Right lobe of liver (tissue), 6 donors: ENCODE measurements around the gene TSBP1. TPM values are rescaled to one million over a fixed set of nuclear protein-coding genes. Genes with fewer than 3 reads are reported as not detected.

Experiments
- ATAC-seq, 4 donors: fragments of 200-7000 bp; cut with Tn5 transposase; one replicate each; pipeline ENCODE4 v1.9.1; 2020; ENCODE audit warnings: mild to moderate bottlenecking in 4 of 4, moderate library complexity in 4 of 4
- DNase-seq, 3 donors: peaks; one replicate each; pipeline ENCODE4 v3.0.0-alpha.2; 2020
- H3K27ac ChIP-seq, 3 donors: fragments of 200-600 bp; one replicate each; pipeline ENCODE4 v1.8.0; 2022
- H3K27me3 ChIP-seq, 2 donors: fragments of 200-600 bp; one replicate each; pipeline ENCODE4 v1.8.0; 2022
- H3K36me3 ChIP-seq, 4 donors: fragments of 200-600 bp; sonication (generic) in 1 of 4; one replicate each; pipeline versions ENCODE4 v1.5.1 to v1.8.0; 2017 to 2022; ENCODE audit warnings: control low read depth in 1 of 4
- H3K4me1 ChIP-seq, 4 donors: fragments of 200-600 bp; sonication (generic) in 1 of 4; one replicate each; pipeline versions ENCODE4 v1.5.1 to v1.8.0; 2017 to 2022; ENCODE audit warnings: control low read depth in 1 of 4
- H3K4me3 ChIP-seq, 3 donors: fragments of 200-600 bp; one replicate each; pipeline ENCODE4 v1.8.0; 2022
- H3K9me3 ChIP-seq, 4 donors: fragments of 200-600 bp; sonication (generic) in 1 of 4; one replicate each; pipeline versions ENCODE4 v1.5.1 to v1.8.0; 2017 to 2022; ENCODE audit warnings: control low read depth in 1 of 4
- POLR2A ChIP-seq: fragments of 450-650 bp; IDR thresholded peaks from one replicate; pipeline ENCODE4 v1.6.1; 2017; ENCODE audit warnings: antibody characterized with exemption, mild to moderate bottlenecking
- WGBS: methylation state at CpG from one replicate; pipeline ENCODE4 v1.1.6; 2018; ENCODE audit warnings: low coverage, low lambda C conversion rate; ENCODE audit not compliant: insufficient coverage; ENCODE audit errors: missing lambda C conversion rate; 5-methylcytosine and 5-hydroxymethylcytosine counted together
- intact Hi-C, 2 donors: fragments of 100-400 bp; cut with DNase I; formaldehyde crosslinking; loops; one replicate each; pipeline versions ENCODE4 v1.11.2 to v1.14.1; 2022
- long read RNA-seq: library from polyadenylated mRNA; unstranded; transcript quantifications from one replicate; pipeline ENCODE4 v2.0.0, GENCODE V29; 2019
- total RNA-seq, 6 experiments: library from RNA; depleted of rRNA in 2 of 6; stranded (reverse); fragments of >200 nt in 2 of 6; fragmentation: NEBNext Ultra II Directional in 3 of 6; extraction: Animal tissue kit (Norgen Biotek cat#: 25700) in 3 of 6; gene quantifications; one replicate each; pipeline versions ENCODE4 v1.1.0 to v1.2.4, GENCODE V29; 2016 to 2023
- TF ChIP-seq, protein P1 (sequence below), 4 donors: fragments of 200-600 bp in 3 of 4; fragments of 450-650 bp in 1 of 4; IDR thresholded peaks; one replicate each; pipeline versions ENCODE4 v1.5.1 to v1.8.0; 2016 to 2022; ENCODE audit warnings: antibody characterized with exemption in 4 of 4, mild to moderate bottlenecking in 2 of 4
- donor health status: DM: no; HTN: yes; CAD: no.
- donor health status: DM: no; HTN: no; CAD: no.
- donor health status: DM: no; HTN: no; CAD: no.
- donor health status: DM: no; HTN: yes; CAD: no.
- donor health status: DM: no; HTN: yes; CAD: no.

TSBP1 gene, protein sequence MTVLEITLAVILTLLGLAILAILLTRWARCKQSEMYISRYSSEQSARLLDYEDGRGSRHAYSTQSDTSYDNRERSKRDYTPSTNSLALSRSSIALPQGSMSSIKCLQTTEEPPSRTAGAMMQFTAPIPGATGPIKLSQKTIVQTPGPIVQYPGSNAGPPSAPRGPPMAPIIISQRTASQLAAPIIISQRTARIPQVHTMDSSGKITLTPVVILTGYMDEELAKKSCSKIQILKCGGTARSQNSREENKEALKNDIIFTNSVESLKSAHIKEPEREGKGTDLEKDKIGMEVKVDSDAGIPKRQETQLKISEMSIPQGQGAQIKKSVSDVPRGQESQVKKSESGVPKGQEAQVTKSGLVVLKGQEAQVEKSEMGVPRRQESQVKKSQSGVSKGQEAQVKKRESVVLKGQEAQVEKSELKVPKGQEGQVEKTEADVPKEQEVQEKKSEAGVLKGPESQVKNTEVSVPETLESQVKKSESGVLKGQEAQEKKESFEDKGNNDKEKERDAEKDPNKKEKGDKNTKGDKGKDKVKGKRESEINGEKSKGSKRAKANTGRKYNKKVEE
- total RNA-seq, result not detected
- long read RNA-seq, result 0 reads

DNA sequence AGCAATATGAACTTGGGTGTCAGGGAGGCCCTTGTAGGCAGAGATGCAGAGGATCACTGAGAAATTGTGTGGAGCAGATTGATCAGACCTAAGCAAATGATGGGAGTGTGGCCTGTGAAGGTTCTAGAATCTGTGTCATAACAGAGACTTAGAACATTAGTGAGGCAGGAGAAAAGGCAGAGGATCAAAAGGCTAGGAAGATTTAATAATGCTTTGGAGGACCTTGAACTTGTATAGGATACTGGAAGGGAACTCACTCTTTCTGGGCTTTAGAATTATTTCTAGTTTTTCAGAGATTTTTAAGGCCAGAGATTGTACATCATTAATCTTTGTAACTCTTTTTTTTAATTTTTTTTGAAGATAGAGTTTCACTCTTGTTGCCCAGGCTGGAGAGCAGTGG is at the start of gene TSBP1:
TSBP1 (minus strand) TSS at position 101 of the 400 bp plus-strand sequence. CDS start 197 bp downstream, outside the sequence.
- TF ChIP-seq, protein P1, sequence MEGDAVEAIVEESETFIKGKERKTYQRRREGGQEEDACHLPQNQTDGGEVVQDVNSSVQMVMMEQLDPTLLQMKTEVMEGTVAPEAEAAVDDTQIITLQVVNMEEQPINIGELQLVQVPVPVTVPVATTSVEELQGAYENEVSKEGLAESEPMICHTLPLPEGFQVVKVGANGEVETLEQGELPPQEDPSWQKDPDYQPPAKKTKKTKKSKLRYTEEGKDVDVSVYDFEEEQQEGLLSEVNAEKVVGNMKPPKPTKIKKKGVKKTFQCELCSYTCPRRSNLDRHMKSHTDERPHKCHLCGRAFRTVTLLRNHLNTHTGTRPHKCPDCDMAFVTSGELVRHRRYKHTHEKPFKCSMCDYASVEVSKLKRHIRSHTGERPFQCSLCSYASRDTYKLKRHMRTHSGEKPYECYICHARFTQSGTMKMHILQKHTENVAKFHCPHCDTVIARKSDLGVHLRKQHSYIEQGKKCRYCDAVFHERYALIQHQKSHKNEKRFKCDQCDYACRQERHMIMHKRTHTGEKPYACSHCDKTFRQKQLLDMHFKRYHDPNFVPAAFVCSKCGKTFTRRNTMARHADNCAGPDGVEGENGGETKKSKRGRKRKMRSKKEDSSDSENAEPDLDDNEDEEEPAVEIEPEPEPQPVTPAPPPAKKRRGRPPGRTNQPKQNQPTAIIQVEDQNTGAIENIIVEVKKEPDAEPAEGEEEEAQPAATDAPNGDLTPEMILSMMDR (IDR thresholded peaks at IDR 0.05), result no peak
- TF ChIP-seq POLR2A, result no peak
- intact Hi-C loops, result no loop called here
- no peaks in the 10 kb centered on the region for H3K36me3 ChIP-seq
- ATAC-seq, result no peak
- no peaks in the 10 kb centered on the region for H3K27me3 ChIP-seq
- no peak within 1 kb of the TSS for H3K4me3 ChIP-seq
- no peak within 1 kb of the TSS for H3K27ac ChIP-seq
- H3K4me1 ChIP-seq, result peaks cover 0 to 6% (median 3%) of the 10 kb centered on the region in 4 donors
- H3K9me3 ChIP-seq, result no peaks in the 10 kb centered on the region
- DNase-seq, result no peak

DNA sequence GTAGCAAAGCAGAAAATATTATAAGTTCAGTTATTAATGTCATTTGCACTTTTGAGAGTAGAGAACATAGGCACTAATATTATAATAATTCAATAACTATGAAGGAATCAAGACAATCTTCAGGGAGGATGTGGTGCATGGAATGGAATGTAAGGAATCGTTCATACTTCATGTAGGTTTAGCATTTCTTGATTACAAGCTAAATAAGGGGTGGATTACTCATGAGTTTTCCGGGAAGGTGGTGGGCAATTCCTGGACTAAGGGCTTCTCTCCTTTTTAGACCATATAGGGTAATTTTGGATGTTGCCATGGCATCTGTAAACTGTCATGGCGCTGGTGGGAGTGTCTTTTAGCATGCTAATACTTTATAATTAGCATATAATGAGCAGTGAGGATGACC is 44.3 kb upstream of the TSBP1 start:
- Histone ChIP-seq H3K27ac (no peak overlapping the region), H3K4me3 (no peak overlapping the region), H3K36me3 (no peaks in the 10 kb centered on the region), H3K27me3 (peaks cover 0 to 9% of the 10 kb centered on the region in 2 donors), H3K9me3 (no peaks in the 10 kb centered on the region), H3K4me1 (no peaks in the 10 kb centered on the region)
- ATAC-seq (no peak), DNase-seq (no peak)
- 67% methylated on average over 3 of the region's 3 CpGs for WGBS
- no peak for TF ChIP-seq POLR2A
- TF ChIP-seq, protein P1 (IDR thresholded peaks at IDR 0.05), result no peak
- intact Hi-C loops, result loop anchor here in 1 of 2 donors (10.0 kb wide), 1 partner anchor 379 kb away; no protein-coding TSS in a partner anchor

DNA sequence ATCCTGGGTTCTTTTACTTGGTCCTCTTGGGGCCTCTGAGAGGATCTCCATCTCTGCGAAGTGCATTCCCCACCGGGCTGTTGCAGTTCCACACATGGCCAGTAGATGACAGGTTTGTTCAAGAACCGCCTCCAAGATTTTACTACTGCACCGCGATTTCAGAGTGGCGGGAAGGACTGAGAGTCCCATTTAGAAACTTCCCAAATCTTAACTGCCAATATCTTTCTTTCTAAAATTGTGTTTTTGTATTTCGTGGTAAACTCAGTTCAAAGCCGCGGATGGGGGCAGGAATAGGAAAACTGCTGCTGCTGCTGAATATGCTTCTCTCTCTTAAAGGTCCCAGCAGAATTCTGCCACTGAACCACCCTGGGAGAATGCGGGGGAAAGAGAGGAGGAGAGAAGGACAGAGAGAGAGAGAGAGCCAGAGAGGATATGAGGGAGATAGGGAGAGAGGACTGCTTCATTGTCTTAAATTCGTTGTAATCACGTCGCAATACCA is 43.9 kb upstream of the TSBP1 start:
- TF ChIP-seq, protein P1 (IDR thresholded peaks at IDR 0.05), result peak; percentile 95 to 98 (median 98)
- no peak for TF ChIP-seq POLR2A
- 5% methylated on average over 13 of the region's 13 CpGs for WGBS
- no peak overlapping the region for H3K4me3 ChIP-seq
- no peaks in the 10 kb centered on the region for H3K4me1 ChIP-seq
- intact Hi-C loops, result loop anchor here in 1 of 2 donors (10.0 kb wide), 1 partner anchor 379 kb away; no protein-coding TSS in a partner anchor
- DNase-seq (peak; percentile 66 to 75 (median 71)), ATAC-seq (peak; percentile 89 to 93 (median 92))
- H3K36me3 ChIP-seq, result no peaks in the 10 kb centered on the region
- peaks cover 0 to 9% of the 10 kb centered on the region in 2 donors for H3K27me3 ChIP-seq
- H3K9me3 ChIP-seq, result no peaks in the 10 kb centered on the region
- no peak overlapping the region for H3K27ac ChIP-seq

DNA sequence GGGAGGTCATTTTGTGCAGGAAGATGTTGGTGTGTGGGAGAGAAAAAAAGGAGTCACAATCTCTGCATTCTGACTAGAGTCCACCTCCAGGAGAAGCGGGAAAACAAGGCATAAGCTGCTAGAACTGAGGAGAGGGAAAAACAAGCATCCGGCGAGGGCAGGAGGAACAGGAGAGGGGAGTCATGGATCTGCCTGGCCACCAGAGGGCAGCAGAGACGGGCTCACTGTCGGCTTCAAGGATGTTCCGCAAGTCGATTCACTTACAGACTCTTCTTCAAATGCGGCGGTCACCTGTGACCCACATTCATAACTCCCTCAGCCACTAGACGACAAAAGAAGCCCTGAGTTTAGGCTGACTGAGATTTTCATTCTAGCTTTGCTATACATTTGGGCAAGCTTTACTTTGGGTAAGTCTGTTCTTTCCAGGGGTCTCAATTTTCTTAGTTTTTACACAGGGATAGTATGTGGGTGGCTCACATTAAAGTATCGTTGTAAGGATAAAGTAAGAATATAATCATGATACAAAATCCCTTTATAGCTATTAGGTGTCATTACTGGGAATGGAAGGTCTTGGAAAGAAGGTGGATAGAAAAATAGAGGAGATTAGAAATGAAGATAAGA is 41.8 kb upstream of the TSBP1 start:
- Histone ChIP-seq H3K36me3 (no peaks in the 10 kb centered on the region), H3K27me3 (peaks cover 0 to 9% of the 10 kb centered on the region in 2 donors), H3K9me3 (no peaks in the 10 kb centered on the region), H3K27ac (no peak overlapping the region), H3K4me1 (no peaks in the 10 kb centered on the region), H3K4me3 (no peak overlapping the region)
- DNase-seq (peak; percentile 74 to 83 (median 80)), ATAC-seq (peak; percentile 92 to 96 (median 94))
- intact Hi-C loops, result loop anchor here in 1 of 2 donors (5.0 to 10.0 kb wide), 2 partner anchors 289 to 381 kb away; no protein-coding TSS in a partner anchor
- 3% methylated on average over 11 of the region's 11 CpGs for WGBS
- no peak for TF ChIP-seq POLR2A
- TF ChIP-seq, protein P1 (IDR thresholded peaks at IDR 0.05), result peak; percentile 75 to 98 (median 96)
